GM18498 (cell line): ENCODE measurements around the gene ADGRG1.

Experiments used
- ATAC-seq: cut with Tn5 transposase; IDR thresholded peaks from one replicate; pipeline ENCODE4 v1.9.1; 2021; ENCODE audit warnings: mild to moderate bottlenecking, moderate library complexity; ENCODE audit not compliant: unreplicated experiment

Gene ADGRG1

GRCh38 chr16:57714047-57714446 lies 85.6 kb downstream of the ADGRG1 start:
- ATAC-seq: no peak
